Measurements from ENCODE around the gene CCDC195.

The CCDC195 gene

GRCh38 chr2:224747765-224748164 is 31.6 kb upstream of the CCDC195 start:
- no peak for TF ChIP-seq CTCF (conservative IDR thresholded peaks at IDR 0.05)
- no peak for TF ChIP-seq ZFX (IDR thresholded peaks at IDR 0.05)
- H3K27ac ChIP-seq = no peak overlapping the region

DNA sequence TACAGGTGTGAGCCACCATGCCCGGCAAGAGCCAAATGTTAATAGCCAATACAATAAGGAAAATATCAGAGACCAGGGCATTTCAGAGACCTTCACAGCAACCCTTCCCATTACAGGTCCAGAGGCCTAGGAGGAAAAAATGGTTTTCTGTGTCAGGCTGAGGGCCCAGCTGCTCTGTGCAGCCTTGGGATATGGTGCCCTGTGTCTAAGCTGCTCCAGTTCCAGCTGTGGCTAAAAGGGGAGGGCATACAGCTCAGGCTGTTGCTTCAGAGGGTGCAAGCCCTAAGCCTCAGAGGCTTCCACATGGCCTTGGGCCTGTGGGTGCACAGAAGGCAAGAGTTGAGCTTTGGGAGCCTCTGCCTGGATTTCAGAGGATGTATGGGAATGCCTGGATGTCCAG is 20.1 kb upstream of the CCDC195 start:
- TF ChIP-seq ZFX (IDR thresholded peaks at IDR 0.05) = no peak
- no peak for TF ChIP-seq CTCF (conservative IDR thresholded peaks at IDR 0.05)
- H3K27ac ChIP-seq = no peak overlapping the region

DNA sequence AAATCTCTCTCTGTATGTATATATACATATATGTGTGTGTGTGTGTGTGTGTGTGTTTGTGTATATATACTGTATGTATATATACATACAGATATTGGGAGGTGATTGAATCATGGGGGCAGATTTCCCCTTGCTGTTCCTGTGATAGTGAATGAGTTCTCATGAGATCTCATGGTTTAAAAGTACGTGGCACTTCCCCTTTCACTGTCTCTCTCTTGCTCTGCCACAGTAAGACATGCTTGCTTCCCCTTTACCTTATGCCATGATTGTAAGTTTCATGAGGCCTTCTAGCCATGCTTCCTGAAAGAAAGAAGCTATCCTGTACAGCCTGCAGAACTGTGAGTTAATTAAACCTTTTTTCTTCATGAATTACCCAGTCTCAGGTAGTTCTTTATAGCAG is 18.8 kb upstream of the CCDC195 start:
- TF ChIP-seq ZFX (IDR thresholded peaks at IDR 0.05) (no peak), CTCF (conservative IDR thresholded peaks at IDR 0.05) (no peak)
- H3K27ac ChIP-seq = no peak overlapping the region

- no peak overlapping the region for H3K27ac ChIP-seq
- no peak for TF ChIP-seq CTCF (conservative IDR thresholded peaks at IDR 0.05)
- no peak for TF ChIP-seq ZFX (IDR thresholded peaks at IDR 0.05)
Measured at GRCh38 chr2:224731665-224732064, 15.5 kb upstream of the CCDC195 start.

DNA sequence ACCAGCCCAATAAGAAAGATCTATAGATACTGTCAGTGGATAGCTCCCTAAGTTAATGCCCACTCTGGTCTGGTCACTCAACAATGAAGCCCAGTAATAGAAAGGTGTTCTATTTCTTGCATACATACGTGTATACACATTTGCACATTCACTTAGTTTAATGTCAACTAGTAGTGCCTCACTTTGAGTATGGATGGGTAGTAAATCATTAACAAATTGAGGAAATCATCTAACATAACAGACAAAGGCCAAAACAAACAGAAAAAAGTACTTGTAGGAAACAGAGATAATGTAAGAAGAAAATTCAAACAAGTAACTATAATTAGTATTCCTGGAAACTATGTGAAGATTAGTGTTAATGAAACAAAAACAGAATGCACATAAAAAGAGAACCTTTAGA is 13.3 kb upstream of the CCDC195 start:
- H3K27ac ChIP-seq = no peak overlapping the region
- TF ChIP-seq ZFX (IDR thresholded peaks at IDR 0.05) = no peak
- no peak for TF ChIP-seq CTCF (conservative IDR thresholded peaks at IDR 0.05)

GRCh38 chr2:224724331-224724730 is 8.2 kb upstream of the CCDC195 start:
- no peak for TF ChIP-seq ZFX (IDR thresholded peaks at IDR 0.05)
- TF ChIP-seq CTCF (conservative IDR thresholded peaks at IDR 0.05) = no peak
- no peak overlapping the region for H3K27ac ChIP-seq

DNA sequence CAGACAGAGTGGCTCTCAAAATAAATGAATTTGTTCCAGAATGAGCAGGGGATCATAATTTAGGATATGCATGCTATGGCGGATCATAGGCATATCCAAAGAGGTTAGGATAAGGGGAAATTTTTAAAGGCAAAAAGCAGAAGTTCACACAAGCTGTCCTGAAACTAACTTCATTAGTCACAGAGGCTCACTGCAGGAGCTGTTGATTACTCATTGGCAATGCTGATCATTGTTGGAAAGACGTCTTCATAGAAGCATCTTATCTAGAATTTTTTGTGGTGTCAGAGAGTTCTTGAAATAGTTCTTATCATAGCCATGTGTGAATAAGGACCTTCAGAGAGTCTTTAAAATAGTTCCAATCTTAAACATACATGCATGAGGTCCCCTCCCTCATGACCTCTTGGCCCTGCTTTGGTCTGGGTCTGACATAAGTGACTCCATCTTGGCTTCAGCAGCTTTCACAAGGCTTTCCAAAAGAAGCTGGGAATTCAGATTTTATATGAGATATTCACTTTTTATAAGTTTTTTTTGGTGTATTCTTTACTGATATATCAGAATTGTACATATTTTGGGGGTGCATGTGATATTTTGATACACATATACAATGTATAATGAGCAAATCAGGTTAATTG is 7.5 kb upstream of the CCDC195 start:
- no peak overlapping the region for H3K27ac ChIP-seq
- TF ChIP-seq CTCF (conservative IDR thresholded peaks at IDR 0.05) (no peak), ZFX (IDR thresholded peaks at IDR 0.05) (no peak)

Measured in C4-2B (cell line).